Measurements from ENCODE around the gene DYSF. TPM values are rescaled to one million over a fixed set of nuclear protein-coding genes. Genes with fewer than 3 reads are reported as not detected.

DYSF gene
- total RNA-seq, 2 donors from 2014 or later, result 1.4 to 3.1 TPM

GRCh38 chr2:71526141-71526540, 72.8 kb downstream of the DYSF start:
- H3K36me3 ChIP-seq (ENCODE audit: control insufficient read depth, insufficient read depth, low read length), result no peaks in the 10 kb centered on the region
- H3K4me1 ChIP-seq (ENCODE audit: control insufficient read depth, insufficient read depth, low read length), result no peaks in the 10 kb centered on the region
- Mint-ChIP-seq H3K27me3 (ENCODE audit: insufficient read depth) (no peaks in the 10 kb centered on the region), H3K36me3 (ENCODE audit: low read depth) (no peaks in the 10 kb centered on the region), H3K4me1 (no peaks in the 10 kb centered on the region), H3K9me3 (no peaks in the 10 kb centered on the region), H3K27ac (no peak overlapping the region), H3K4me3 (no peak overlapping the region)
- no peak overlapping the region for H3K4me3 ChIP-seq (ENCODE audit: low read length)
- H3K27me3 ChIP-seq (ENCODE audit: control insufficient read depth, insufficient read depth, low read length, poor library complexity, severe bottlenecking), result no peaks in the 10 kb centered on the region
- no peaks in the 10 kb centered on the region for H3K9me3 ChIP-seq (ENCODE audit: control insufficient read depth, low read length)
- peak; percentile 27 for DNase-seq
- H3K9ac ChIP-seq (ENCODE audit: extremely low read depth, low read length, poor library complexity, severe bottlenecking), result no peak overlapping the region
- WGBS, 2 experiments (ENCODE audit: insufficient coverage in 1 of 2, insufficient read length in 1 of 2), result 87 to 94% methylated on average over 4 to 17 of the region's 17 CpGs
- no peak for TF ChIP-seq CTCF (conservative IDR thresholded peaks at IDR 0.05)
- H3K27ac ChIP-seq (ENCODE audit: low read depth, low read length), result no peak overlapping the region

DNA sequence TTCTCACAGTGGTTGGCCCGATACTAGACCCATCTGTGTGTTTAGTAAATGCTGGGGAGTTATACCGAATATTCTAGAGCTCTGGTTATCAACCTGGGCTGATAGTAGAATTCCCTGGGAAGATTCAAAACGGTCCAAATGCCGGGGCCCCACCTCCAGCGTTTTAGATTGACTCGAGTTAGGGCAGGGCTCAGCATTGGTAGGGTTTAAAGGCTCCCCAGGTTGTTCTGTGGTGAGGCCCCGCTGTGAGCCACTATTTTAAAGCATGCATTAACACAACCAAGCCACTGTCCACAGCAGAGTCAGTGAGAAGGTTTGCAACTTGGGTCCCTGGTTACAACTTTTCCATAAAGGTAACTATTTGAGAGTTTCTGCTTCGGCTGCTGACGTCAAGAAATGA, 73.6 kb downstream of the DYSF start:
- H3K27me3 ChIP-seq (ENCODE audit: control insufficient read depth, insufficient read depth, low read length, poor library complexity, severe bottlenecking), result no peaks in the 10 kb centered on the region
- H3K27ac ChIP-seq (ENCODE audit: low read depth, low read length), result no peak overlapping the region
- no peak overlapping the region for H3K9ac ChIP-seq (ENCODE audit: extremely low read depth, low read length, poor library complexity, severe bottlenecking)
- DNase-seq, result no peak
- Mint-ChIP-seq H3K36me3 (ENCODE audit: low read depth) (no peaks in the 10 kb centered on the region), H3K9me3 (no peaks in the 10 kb centered on the region), H3K27me3 (ENCODE audit: insufficient read depth) (no peaks in the 10 kb centered on the region), H3K4me1 (no peaks in the 10 kb centered on the region), H3K27ac (no peak overlapping the region), H3K4me3 (no peak overlapping the region)
- no peaks in the 10 kb centered on the region for H3K4me1 ChIP-seq (ENCODE audit: control insufficient read depth, insufficient read depth, low read length)
- 71 to 74% methylated on average over 7 to 9 of the region's 9 CpGs for WGBS, 2 experiments (ENCODE audit: insufficient coverage in 1 of 2, insufficient read length in 1 of 2)
- no peak for TF ChIP-seq CTCF (conservative IDR thresholded peaks at IDR 0.05)
- no peak overlapping the region for H3K4me3 ChIP-seq (ENCODE audit: low read length)
- H3K36me3 ChIP-seq (ENCODE audit: control insufficient read depth, insufficient read depth, low read length), result no peaks in the 10 kb centered on the region
- no peaks in the 10 kb centered on the region for H3K9me3 ChIP-seq (ENCODE audit: control insufficient read depth, low read length)

DNA sequence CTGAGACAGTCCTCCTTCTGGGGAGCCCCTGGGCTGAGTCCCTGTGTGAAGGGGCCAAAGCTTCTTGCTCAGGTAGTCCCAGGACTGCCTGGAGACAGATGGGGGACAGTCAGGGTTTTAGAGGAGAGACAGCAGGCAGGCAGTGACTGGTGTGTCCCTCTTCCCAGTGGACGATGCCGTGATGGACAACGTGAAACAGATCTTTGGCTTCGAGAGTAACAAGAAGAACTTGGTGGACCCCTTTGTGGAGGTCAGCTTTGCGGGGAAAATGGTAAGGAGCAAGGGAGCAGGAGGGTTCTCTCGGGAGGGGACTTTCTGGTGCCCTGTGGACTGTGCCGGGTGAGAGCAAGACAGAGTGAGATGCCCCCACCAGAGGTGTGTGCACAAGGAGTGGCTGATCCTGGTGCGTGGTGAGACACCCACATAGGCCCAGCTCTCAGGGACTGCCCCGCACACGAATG, 74.8 kb downstream of the DYSF start:
- Histone ChIP-seq H3K27me3 (ENCODE audit: control insufficient read depth, insufficient read depth, low read length, poor library complexity, severe bottlenecking) (no peaks in the 10 kb centered on the region), H3K9me3 (ENCODE audit: control insufficient read depth, low read length) (no peaks in the 10 kb centered on the region), H3K4me3 (ENCODE audit: low read length) (no peak overlapping the region), H3K27ac (ENCODE audit: low read depth, low read length) (no peak overlapping the region), H3K4me1 (ENCODE audit: control insufficient read depth, insufficient read depth, low read length) (no peaks in the 10 kb centered on the region), H3K36me3 (ENCODE audit: control insufficient read depth, insufficient read depth, low read length) (no peaks in the 10 kb centered on the region), H3K9ac (ENCODE audit: extremely low read depth, low read length, poor library complexity, severe bottlenecking) (no peak overlapping the region)
- TF ChIP-seq CTCF (conservative IDR thresholded peaks at IDR 0.05), result no peak
- no peak overlapping the region for H3K4me3 Mint-ChIP-seq
- no peaks in the 10 kb centered on the region for H3K36me3 Mint-ChIP-seq (ENCODE audit: low read depth)
- DNase-seq, result peak; percentile 46
- no peaks in the 10 kb centered on the region for H3K9me3 Mint-ChIP-seq
- H3K27me3 Mint-ChIP-seq (ENCODE audit: insufficient read depth), result no peaks in the 10 kb centered on the region
- WGBS, 2 experiments (ENCODE audit: insufficient coverage in 1 of 2, insufficient read length in 1 of 2), result 90 to 98% methylated on average over 7 to 10 of the region's 10 CpGs
- H3K4me1 Mint-ChIP-seq, result no peaks in the 10 kb centered on the region
- H3K27ac Mint-ChIP-seq, result no peak overlapping the region

Data from endodermal cell (in vitro differentiated cells).